ENCODE results near the gene MAEA.

MAEA gene

GRCh38 chr4:1352567-1352900, 62.8 kb downstream of the MAEA start:
- no peak overlapping the region for H3K9ac ChIP-seq (ENCODE audit: low read length)
- no peaks in the 10 kb centered on the region for H3K9me3 ChIP-seq (ENCODE audit: insufficient read depth, low read length)
- no peaks in the 10 kb centered on the region for H3K9me2 ChIP-seq (replicated peaks; ENCODE audit: insufficient read depth, low read length)
- no peak overlapping the region for H3K27ac ChIP-seq (ENCODE audit: low read depth, low read length)
- H3K4me2 ChIP-seq (ENCODE audit: low read depth, low read length, poor library complexity, severe bottlenecking) = no peak overlapping the region
- no peaks in the 10 kb centered on the region for H4K20me1 ChIP-seq (ENCODE audit: low read depth, low read length)
- no peak overlapping the region for H2AFZ ChIP-seq (ENCODE audit: low read depth, low read length, severe bottlenecking)
- no peak overlapping the region for H3K4me3 ChIP-seq (ENCODE audit: insufficient read depth, low read length, poor library complexity, severe bottlenecking)
- H3F3A ChIP-seq (ENCODE audit: insufficient read depth) = no peaks in the 10 kb centered on the region
- no peaks in the 10 kb centered on the region for H3K36me3 ChIP-seq (ENCODE audit: low read length)
- TF ChIP-seq EZH2phosphoT487 (conservative IDR thresholded peaks at IDR 0.05; ENCODE audit: low read length) (no peak), CTCF (IDR thresholded peaks at IDR 0.05; ENCODE audit: insufficient read depth, low read length, poor library complexity, severe bottlenecking) (no peak)
- H3K79me2 ChIP-seq (ENCODE audit: insufficient read depth, low read length) = 0 out of 2 replicates have a peak, but pooled peaks cover 8% of the 10 kb centered on the region
- H3K27me3 ChIP-seq (ENCODE audit: low read length) = no peaks in the 10 kb centered on the region

- H3K9ac ChIP-seq (ENCODE audit: low read length) = no peak overlapping the region
- H3K4me2 ChIP-seq (ENCODE audit: low read depth, low read length, poor library complexity, severe bottlenecking) = no peak overlapping the region
- no peaks in the 10 kb centered on the region for H3K36me3 ChIP-seq (ENCODE audit: low read length)
- H3K79me2 ChIP-seq (ENCODE audit: insufficient read depth, low read length) = 0 out of 2 replicates have a peak, but pooled peaks cover under 1% of the 10 kb centered on the region
- H3K9me2 ChIP-seq (replicated peaks; ENCODE audit: insufficient read depth, low read length) = no peaks in the 10 kb centered on the region
- no peak overlapping the region for H2AFZ ChIP-seq (ENCODE audit: low read depth, low read length, severe bottlenecking)
- H4K20me1 ChIP-seq (ENCODE audit: low read depth, low read length) = no peaks in the 10 kb centered on the region
- H3K9me3 ChIP-seq (ENCODE audit: insufficient read depth, low read length) = no peaks in the 10 kb centered on the region
- no peaks in the 10 kb centered on the region for H3F3A ChIP-seq (ENCODE audit: insufficient read depth)
- H3K27ac ChIP-seq (ENCODE audit: low read depth, low read length) = no peak overlapping the region
- H3K27me3 ChIP-seq (ENCODE audit: low read length) = no peaks in the 10 kb centered on the region
- TF ChIP-seq EZH2phosphoT487 (conservative IDR thresholded peaks at IDR 0.05; ENCODE audit: low read length) (no peak), CTCF (IDR thresholded peaks at IDR 0.05; ENCODE audit: insufficient read depth, low read length, poor library complexity, severe bottlenecking) (no peak)
- H3K4me3 ChIP-seq (ENCODE audit: insufficient read depth, low read length, poor library complexity, severe bottlenecking) = no peak overlapping the region
These were observed 63.7 kb downstream of the MAEA start for GRCh38 chr4:1353186-1354055.

DNA sequence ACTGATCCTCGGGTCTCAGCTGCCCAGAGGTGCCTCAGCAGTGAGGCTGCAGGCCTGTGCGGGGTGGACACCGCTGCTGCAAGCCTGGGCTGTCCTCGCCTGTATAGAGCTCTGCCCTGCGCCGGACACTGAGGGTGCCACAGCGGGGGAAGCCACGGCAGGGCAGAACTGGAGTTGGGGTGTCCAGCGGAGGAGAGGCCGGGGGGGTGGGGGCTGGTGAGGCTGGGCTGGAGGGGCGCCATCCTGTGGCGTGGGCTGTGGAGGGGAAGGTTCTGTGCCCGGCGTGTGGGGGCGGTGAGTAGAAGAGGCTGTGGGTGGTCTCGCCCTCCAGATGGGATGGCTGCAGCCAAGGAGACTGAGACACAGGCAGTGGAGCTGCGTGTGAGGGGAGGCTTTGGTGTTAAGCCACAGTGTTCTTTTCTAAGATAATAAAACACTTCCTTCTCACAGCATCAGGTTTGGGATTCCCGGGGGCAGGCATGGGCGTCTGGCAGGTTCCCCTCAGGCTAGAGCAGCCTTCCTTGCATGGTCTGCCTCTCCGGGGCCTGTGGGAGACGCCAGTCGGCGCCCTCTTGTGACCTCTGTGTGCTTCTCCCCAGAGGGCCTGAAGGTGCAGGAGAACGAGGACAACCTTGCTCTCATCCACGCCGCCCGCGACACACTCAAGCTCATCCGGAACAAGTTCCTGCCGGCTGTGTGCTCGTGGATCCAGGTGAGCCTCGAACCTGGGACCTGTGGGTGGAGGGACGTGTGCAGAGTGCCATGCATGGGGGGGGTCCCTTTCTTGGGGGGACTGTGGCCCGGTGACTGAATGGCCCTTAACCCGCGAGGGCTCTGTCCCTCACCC, 64.7 kb downstream of the MAEA start:
- no peaks in the 10 kb centered on the region for H3F3A ChIP-seq (ENCODE audit: insufficient read depth)
- no peak overlapping the region for H2AFZ ChIP-seq (ENCODE audit: low read depth, low read length, severe bottlenecking)
- no peaks in the 10 kb centered on the region for H3K79me2 ChIP-seq (ENCODE audit: insufficient read depth, low read length)
- H3K4me2 ChIP-seq (ENCODE audit: low read depth, low read length, poor library complexity, severe bottlenecking) = no peak overlapping the region
- H3K36me3 ChIP-seq (ENCODE audit: low read length) = no peaks in the 10 kb centered on the region
- no peak overlapping the region for H3K4me3 ChIP-seq (ENCODE audit: insufficient read depth, low read length, poor library complexity, severe bottlenecking)
- no peak overlapping the region for H3K27ac ChIP-seq (ENCODE audit: low read depth, low read length)
- no peaks in the 10 kb centered on the region for H3K27me3 ChIP-seq (ENCODE audit: low read length)
- TF ChIP-seq CTCF (IDR thresholded peaks at IDR 0.05; ENCODE audit: insufficient read depth, low read length, poor library complexity, severe bottlenecking) (no peak), EZH2phosphoT487 (conservative IDR thresholded peaks at IDR 0.05; ENCODE audit: low read length) (no peak)
- H4K20me1 ChIP-seq (ENCODE audit: low read depth, low read length) = no peaks in the 10 kb centered on the region
- H3K9me2 ChIP-seq (replicated peaks; ENCODE audit: insufficient read depth, low read length) = no peaks in the 10 kb centered on the region
- no peak overlapping the region for H3K9ac ChIP-seq (ENCODE audit: low read length)
- H3K9me3 ChIP-seq (ENCODE audit: insufficient read depth, low read length) = no peaks in the 10 kb centered on the region
